Right lobe of liver (tissue), 6 donors: ENCODE data around the gene FTO. TPM values are rescaled to one million over a fixed set of nuclear protein-coding genes. Genes with fewer than 3 reads are reported as not detected.

Experiments
- ATAC-seq, 4 donors: fragments of 200-7000 bp; cut with Tn5 transposase; one replicate each; pipeline ENCODE4 v1.9.1; 2020; ENCODE audit warnings: mild to moderate bottlenecking in 4 of 4, moderate library complexity in 4 of 4
- DNase-seq, 3 donors: peaks; one replicate each; pipeline ENCODE4 v3.0.0-alpha.2; 2020
- H3K27ac ChIP-seq, 3 donors: fragments of 200-600 bp; one replicate each; pipeline ENCODE4 v1.8.0; 2022
- H3K27me3 ChIP-seq, 2 donors: fragments of 200-600 bp; one replicate each; pipeline ENCODE4 v1.8.0; 2022
- H3K36me3 ChIP-seq, 4 donors: fragments of 200-600 bp; sonication (generic) in 1 of 4; one replicate each; pipeline versions ENCODE4 v1.5.1 to v1.8.0; 2017 to 2022; ENCODE audit warnings: control low read depth in 1 of 4
- H3K4me1 ChIP-seq, 4 donors: fragments of 200-600 bp; sonication (generic) in 1 of 4; one replicate each; pipeline versions ENCODE4 v1.5.1 to v1.8.0; 2017 to 2022; ENCODE audit warnings: control low read depth in 1 of 4
- H3K4me3 ChIP-seq, 3 donors: fragments of 200-600 bp; one replicate each; pipeline ENCODE4 v1.8.0; 2022
- H3K9me3 ChIP-seq, 4 donors: fragments of 200-600 bp; sonication (generic) in 1 of 4; one replicate each; pipeline versions ENCODE4 v1.5.1 to v1.8.0; 2017 to 2022; ENCODE audit warnings: control low read depth in 1 of 4
- CTCF ChIP-seq, 4 donors: fragments of 200-600 bp in 3 of 4; fragments of 450-650 bp in 1 of 4; IDR thresholded peaks; one replicate each; pipeline versions ENCODE4 v1.5.1 to v1.8.0; 2016 to 2022; ENCODE audit warnings: antibody characterized with exemption in 4 of 4, mild to moderate bottlenecking in 2 of 4
- POLR2A ChIP-seq: fragments of 450-650 bp; IDR thresholded peaks from one replicate; pipeline ENCODE4 v1.6.1; 2017; ENCODE audit warnings: antibody characterized with exemption, mild to moderate bottlenecking
- WGBS: methylation state at CpG from one replicate; pipeline ENCODE4 v1.1.6; 2018; ENCODE audit warnings: low coverage, low lambda C conversion rate; ENCODE audit not compliant: insufficient coverage; ENCODE audit errors: missing lambda C conversion rate; 5-methylcytosine and 5-hydroxymethylcytosine counted together
- intact Hi-C, 2 donors: fragments of 100-400 bp; cut with DNase I; formaldehyde crosslinking; loops; one replicate each; pipeline versions ENCODE4 v1.11.2 to v1.14.1; 2022
- total RNA-seq, 6 experiments: library from RNA; depleted of rRNA in 2 of 6; stranded (reverse); fragments of >200 nt in 2 of 6; fragmentation: NEBNext Ultra II Directional in 3 of 6; extraction: Animal tissue kit (Norgen Biotek cat#: 25700) in 3 of 6; gene quantifications; one replicate each; pipeline versions ENCODE4 v1.1.0 to v1.2.4, GENCODE V29; 2016 to 2023
- donor health status: DM: no; HTN: yes; CAD: no.
- donor health status: DM: no; HTN: no; CAD: no.
- donor health status: DM: no; HTN: no; CAD: no.
- donor health status: DM: no; HTN: yes; CAD: no.
- donor health status: DM: no; HTN: yes; CAD: no.

Gene FTO
- total RNA-seq, 6 experiments from 2014 or later: 28.9 to 51.6 (median 33.6) TPM

- Histone ChIP-seq H3K36me3 (no peaks in the 10 kb centered on the region), H3K4me3 (no peak overlapping the region), H3K9me3 (no peaks in the 10 kb centered on the region), H3K4me1 (peaks cover 0 to 38% (median 17%) of the 10 kb centered on the region in 4 donors), H3K27ac (no peak overlapping the region), H3K27me3 (no peaks in the 10 kb centered on the region)
- ATAC-seq: no peak
- TF ChIP-seq POLR2A (no peak), CTCF (IDR thresholded peaks at IDR 0.05) (no peak)
- 84% methylated on average over 8 of the region's 8 CpGs for WGBS
- no peak for DNase-seq
- intact Hi-C loops: no loop called here
These were observed 469.5 kb downstream of the FTO start for GRCh38 chr16:54173490-54173889.

- Histone ChIP-seq H3K27ac (peak overlapping the region in 1 of 3 donors; percentile 83), H3K9me3 (no peaks in the 10 kb centered on the region), H3K4me3 (no peak overlapping the region), H3K4me1 (peaks cover 0 to 41% (median 17%) of the 10 kb centered on the region in 4 donors), H3K27me3 (no peaks in the 10 kb centered on the region), H3K36me3 (no peaks in the 10 kb centered on the region)
- TF ChIP-seq CTCF (IDR thresholded peaks at IDR 0.05) (no peak), POLR2A (no peak)
- intact Hi-C loops: no loop called here
- DNase-seq (no peak), ATAC-seq (no peak)
- 6% methylated on average over 3 of the region's 5 CpGs for WGBS
These were observed 470.2 kb downstream of the FTO start for GRCh38 chr16:54174201-54174600.

GRCh38 chr16:54174750-54175149, 470.8 kb downstream of the FTO start:
- Histone ChIP-seq H3K27ac (peak overlapping the region in 2 of 3 donors; percentile 72 to 83), H3K36me3 (no peaks in the 10 kb centered on the region), H3K4me3 (no peak overlapping the region), H3K4me1 (peaks cover 0 to 41% (median 17%) of the 10 kb centered on the region in 4 donors), H3K9me3 (no peaks in the 10 kb centered on the region), H3K27me3 (no peaks in the 10 kb centered on the region)
- intact Hi-C loops: no loop called here
- DNase-seq (no peak), ATAC-seq (peak in 2 of 4 donors; percentile 37 to 54)
- no peak for TF ChIP-seq POLR2A
- no peak for TF ChIP-seq CTCF (IDR thresholded peaks at IDR 0.05)

- TF ChIP-seq CTCF (IDR thresholded peaks at IDR 0.05): no peak
- TF ChIP-seq POLR2A: no peak
- ATAC-seq: peak; percentile 51 to 85 (median 68)
- peak overlapping the region; percentile 31 to 83 (median 72) for H3K27ac ChIP-seq
- no peaks in the 10 kb centered on the region for H3K27me3 ChIP-seq
- peak in 1 of 3 donors; percentile 78 for DNase-seq
- intact Hi-C loops: no loop called here
- peak overlapping the region in 2 of 3 donors; percentile 38 to 39 for H3K4me3 ChIP-seq
- 39% methylated on average over 9 of the region's 9 CpGs for WGBS
- H3K4me1 ChIP-seq: peaks cover 0 to 41% (median 18%) of the 10 kb centered on the region in 4 donors
- no peaks in the 10 kb centered on the region for H3K9me3 ChIP-seq
- H3K36me3 ChIP-seq: no peaks in the 10 kb centered on the region
These were observed 471.2 kb downstream of the FTO start for GRCh38 chr16:54175169-54175551.
